HepG2 (cell line): ENCODE data around the gene HELZ. TPM values are rescaled to one million over a fixed set of nuclear protein-coding genes. Genes with fewer than 3 reads are reported as not detected.
A peak's percentile ranks its signal among the peaks of the same experiment; 100 is the strongest.

Experiments used
- CHD4 ChIP-seq: fragments of 200-600 bp; sonication (generic); IDR thresholded peaks from 2 replicates; pipeline ENCODE4 v1.7.0; 2017; ENCODE audit warnings: mild to moderate bottlenecking, low read length, borderline replicate concordance
- FOXO1 ChIP-seq: sonication (generic); formaldehyde crosslinking; IDR thresholded peaks from 2 replicates; pipeline ENCODE4 v1.4.0; 2020; ENCODE audit warnings: missing genetic modification reagents
- GATA4 ChIP-seq: sonication (generic); IDR thresholded peaks from 2 replicates; pipeline ENCODE4 v1.6.1; 2016; ENCODE audit warnings: antibody characterized with exemption, low read depth, borderline replicate concordance
- GFI1 ChIP-seq: sonication (generic); formaldehyde crosslinking; IDR thresholded peaks from 2 replicates; pipeline ENCODE4 v1.5.0; 2020; ENCODE audit warnings: missing genetic modification reagents, mild to moderate bottlenecking, borderline replicate concordance
- HNRNPLL ChIP-seq: fragments of 200-400 bp; formaldehyde crosslinking; IDR thresholded peaks from 2 replicates; pipeline ENCODE4 v1.6.1; 2017; ENCODE audit warnings: mild to moderate bottlenecking, low read depth, low read length; ENCODE audit not compliant: poor library complexity, severe bottlenecking
- ISL2 ChIP-seq: sonication (generic); formaldehyde crosslinking; IDR thresholded peaks from 2 replicates; pipeline ENCODE4 v1.5.0; 2020; ENCODE audit warnings: missing genetic modification reagents
- NR2C2 ChIP-seq: sonication (generic); formaldehyde crosslinking; IDR thresholded peaks from 2 replicates; pipeline ENCODE4 v1.4.0; 2020; ENCODE audit warnings: missing genetic modification reagents, mild to moderate bottlenecking, moderate library complexity, borderline replicate concordance
- PATZ1 ChIP-seq: sonication (generic); formaldehyde crosslinking; IDR thresholded peaks from 2 replicates; pipeline ENCODE4 v1.4.0; 2020; ENCODE audit warnings: missing genetic modification reagents
- PPARG ChIP-seq: conservative IDR thresholded peaks from 2 replicates; pipeline ENCODE4 v1.6.1; 2016; ENCODE audit warnings: missing biosample characterization, missing genetic modification reagents
- SAFB2 ChIP-seq: sonication (generic); formaldehyde crosslinking; IDR thresholded peaks from 2 replicates; pipeline ENCODE4 v1.5.1; 2020; ENCODE audit warnings: missing genetic modification reagents, low read depth, mild to moderate bottlenecking, borderline replicate concordance
- TFDP1 ChIP-seq: IDR thresholded peaks from 2 replicates; pipeline ENCODE4 v1.6.1; 2016; ENCODE audit warnings: missing compliant biosample characterization, missing genetic modification reagents, borderline replicate concordance
- ZFYVE20 ChIP-seq: sonication (generic); formaldehyde crosslinking; IDR thresholded peaks from 2 replicates; pipeline ENCODE4 v1.8.0; 2023; ENCODE audit warnings: low read depth, mild to moderate bottlenecking, moderate library complexity, missing genetic modification reagents, borderline replicate concordance
- ZNF496 ChIP-seq: sonication (generic); formaldehyde crosslinking; IDR thresholded peaks from 2 replicates; pipeline ENCODE4 v1.8.1; 2023; ENCODE audit warnings: mild to moderate bottlenecking, moderate library complexity, missing genetic modification reagents; ENCODE audit not compliant: insufficient replicate concordance
- ZNF550 ChIP-seq: sonication (generic); formaldehyde crosslinking; IDR thresholded peaks from 2 replicates; pipeline ENCODE4 v1.4.0; 2020; ENCODE audit warnings: mild to moderate bottlenecking, missing genetic modification reagents, borderline replicate concordance
- ZNF629 ChIP-seq: sonication (generic); formaldehyde crosslinking; conservative IDR thresholded peaks from 2 replicates; pipeline ENCODE4 v1.5.0; 2020; ENCODE audit warnings: missing genetic modification reagents
- ZNF670 ChIP-seq: sonication (generic); formaldehyde crosslinking; IDR thresholded peaks from 2 replicates; pipeline ENCODE4 v1.8.0; 2022; ENCODE audit warnings: mild to moderate bottlenecking, missing genetic modification reagents, borderline replicate concordance
- ZNF709 ChIP-seq: sonication (generic); formaldehyde crosslinking; IDR thresholded peaks from 2 replicates; pipeline ENCODE4 v1.5.0; 2020; ENCODE audit warnings: mild to moderate bottlenecking, missing genetic modification reagents
- ZNF775 ChIP-seq: sonication (generic); formaldehyde crosslinking; IDR thresholded peaks from 2 replicates; pipeline ENCODE4 v1.4.0; 2020; ENCODE audit warnings: missing genetic modification reagents, mild to moderate bottlenecking, moderate library complexity, borderline replicate concordance
- ZNF781 ChIP-seq: sonication (generic); formaldehyde crosslinking; IDR thresholded peaks from 2 replicates; pipeline ENCODE4 v1.5.1; 2020; ENCODE audit warnings: borderline replicate concordance, mild to moderate bottlenecking, missing genetic modification reagents; ENCODE audit errors: not compliant biosample characterization
- ZNF879 ChIP-seq: sonication (generic); formaldehyde crosslinking; IDR thresholded peaks from 2 replicates; pipeline ENCODE4 v1.8.1; 2023; ENCODE audit warnings: missing genetic modification reagents
- polyA plus RNA-seq, 8 experiments: library from polyadenylated mRNA; depleted of rRNA in 3 of 8; stranded (reverse) in 7 of 8; unstranded in 1 of 8; fragments of >200 nt; fragmentation: Illumina TruSeq in 4 of 8; extraction: Trizol in 4 of 8; gene quantifications; 2 replicates each; pipeline versions ENCODE4 v1.2.1 to v1.2.3, GENCODE V29; 2011 to 2016; ENCODE audit warnings: low read depth in 4 of 8, missing spikeins in 1 of 8, mixed read lengths in 1 of 8; ENCODE audit not compliant: insufficient read depth in 1 of 8
- total RNA-seq, 5 experiments: library from RNA; depleted of rRNA; stranded (reverse); fragments of >200 nt; fragmentation: Illumina TruSeq; extraction: Trizol; gene quantifications; 2 replicates each; pipeline ENCODE4 v1.2.3, GENCODE V29; 2016; ENCODE audit warnings: low read depth in 1 of 5
- TF ChIP-seq, protein P1 (sequence below): sonication (generic); formaldehyde crosslinking; IDR thresholded peaks from 2 replicates; pipeline ENCODE4 v1.5.1; 2020; ENCODE audit warnings: missing genetic modification reagents, mild to moderate bottlenecking, borderline replicate concordance
- TF ChIP-seq, protein P2 (sequence below): conservative IDR thresholded peaks from 2 replicates; pipeline ENCODE4 v1.6.1; 2018; ENCODE audit warnings: missing genetic modification reagents

HELZ gene
- total and polyA plus RNA-seq, 2 of the 13 experiments (the other 11 are each of a cell fraction or from before 2014, with no cell fraction given), result 35.3 to 52.4 TPM

- TF ChIP-seq ZNF496 (CRISPR knock-in tag), result no peak
- peak; percentile 50; the same call in 1 of the 2 replicates for TF ChIP-seq ZFYVE20 (CRISPR knock-in tag)
- TF ChIP-seq, protein P1, sequence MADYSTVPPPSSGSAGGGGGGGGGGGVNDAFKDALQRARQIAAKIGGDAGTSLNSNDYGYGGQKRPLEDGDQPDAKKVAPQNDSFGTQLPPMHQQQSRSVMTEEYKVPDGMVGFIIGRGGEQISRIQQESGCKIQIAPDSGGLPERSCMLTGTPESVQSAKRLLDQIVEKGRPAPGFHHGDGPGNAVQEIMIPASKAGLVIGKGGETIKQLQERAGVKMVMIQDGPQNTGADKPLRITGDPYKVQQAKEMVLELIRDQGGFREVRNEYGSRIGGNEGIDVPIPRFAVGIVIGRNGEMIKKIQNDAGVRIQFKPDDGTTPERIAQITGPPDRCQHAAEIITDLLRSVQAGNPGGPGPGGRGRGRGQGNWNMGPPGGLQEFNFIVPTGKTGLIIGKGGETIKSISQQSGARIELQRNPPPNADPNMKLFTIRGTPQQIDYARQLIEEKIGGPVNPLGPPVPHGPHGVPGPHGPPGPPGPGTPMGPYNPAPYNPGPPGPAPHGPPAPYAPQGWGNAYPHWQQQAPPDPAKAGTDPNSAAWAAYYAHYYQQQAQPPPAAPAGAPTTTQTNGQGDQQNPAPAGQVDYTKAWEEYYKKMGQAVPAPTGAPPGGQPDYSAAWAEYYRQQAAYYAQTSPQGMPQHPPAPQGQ (CRISPR knock-in tag), result no peak
- no peak; the same call in 1 of the 2 replicates for TF ChIP-seq ZNF879
- peak; percentile 73; the same call in 1 of the 2 replicates for TF ChIP-seq PATZ1
- TF ChIP-seq, protein P2, sequence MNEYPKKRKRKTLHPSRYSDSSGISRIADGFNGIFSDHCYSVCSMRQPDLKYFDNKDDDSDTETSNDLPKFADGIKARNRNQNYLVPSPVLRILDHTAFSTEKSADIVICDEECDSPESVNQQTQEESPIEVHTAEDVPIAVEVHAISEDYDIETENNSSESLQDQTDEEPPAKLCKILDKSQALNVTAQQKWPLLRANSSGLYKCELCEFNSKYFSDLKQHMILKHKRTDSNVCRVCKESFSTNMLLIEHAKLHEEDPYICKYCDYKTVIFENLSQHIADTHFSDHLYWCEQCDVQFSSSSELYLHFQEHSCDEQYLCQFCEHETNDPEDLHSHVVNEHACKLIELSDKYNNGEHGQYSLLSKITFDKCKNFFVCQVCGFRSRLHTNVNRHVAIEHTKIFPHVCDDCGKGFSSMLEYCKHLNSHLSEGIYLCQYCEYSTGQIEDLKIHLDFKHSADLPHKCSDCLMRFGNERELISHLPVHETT, result no peak; the same call in 1 of the 2 replicates
- no peak for TF ChIP-seq TFDP1 (CRISPR knock-in tag)
- TF ChIP-seq SAFB2 (CRISPR knock-in tag), result no peak
- TF ChIP-seq ZNF550 (CRISPR knock-in tag), result peak; percentile 82; the same call in 1 of the 2 replicates
- no peak for TF ChIP-seq ZNF775
- TF ChIP-seq ZNF629 (CRISPR knock-in tag), result 0 out of 2 replicates have a peak, but pooled peaks have one; percentile 4
- no peak for TF ChIP-seq PPARG (CRISPR knock-in tag)
- TF ChIP-seq ZNF781 (CRISPR knock-in tag), result peak; percentile 6
- TF ChIP-seq GATA4, result 0 out of 2 replicates have a peak, but pooled peaks have one; percentile 13
- no peak for TF ChIP-seq FOXO1 (CRISPR knock-in tag)
- TF ChIP-seq CHD4, result no peak
- peak; percentile 94 for TF ChIP-seq ZNF709
- peak; percentile 20; the same call in 1 of the 2 replicates for TF ChIP-seq ISL2 (CRISPR knock-in tag)
- TF ChIP-seq HNRNPLL, result peak; percentile 49
- peak; percentile 38; the same call in 1 of the 2 replicates for TF ChIP-seq ZNF670
- 0 out of 2 replicates have a peak, but pooled peaks have one; percentile 3 for TF ChIP-seq GFI1 (CRISPR knock-in tag)
- TF ChIP-seq NR2C2 (CRISPR knock-in tag), result 0 out of 2 replicates have a peak, but pooled peaks have one; percentile 1
Measured at GRCh38 chr17:67245694-67246402, 852 bp upstream of the HELZ start (continued).
